ENCODE measurements around the gene ARSG.

- TF ChIP-seq GATA2 (IDR thresholded peaks at IDR 0.05; ENCODE audit: low read depth, low read length): no peak
- TF ChIP-seq GATA3 (IDR thresholded peaks at IDR 0.05; ENCODE audit: low read depth, low read length): no peak
These were observed 86.5 kb downstream of the ARSG start for GRCh38 chr17:68377771-68378267.
